Gastrocnemius medialis (tissue), 4 donors: ENCODE data around the gene CASKIN1.

Experiments used
- POLR2A ChIP-seq, 2 donors: fragments of 450-650 bp; IDR thresholded peaks; one replicate each; pipeline ENCODE4 v1.6.1; 2017; ENCODE audit warnings: antibody characterized with exemption in 2 of 2, mild to moderate bottlenecking in 2 of 2, moderate library complexity in 2 of 2
- TF ChIP-seq, protein P1 (sequence below), 5 experiments: fragments of 450-650 bp in 3 of 5; fragments of 200-600 bp in 2 of 5; sonication (generic) in 2 of 5; IDR thresholded peaks in 4 of 5; conservative IDR thresholded peaks in 1 of 5; 1 replicate in 4 of 5; 2 replicates in 1 of 5; pipeline ENCODE4 v1.5.1; 2016 to 2019; ENCODE audit warnings: antibody characterized with exemption in 5 of 5, mild to moderate bottlenecking in 3 of 5, moderate library complexity in 3 of 5

DNA sequence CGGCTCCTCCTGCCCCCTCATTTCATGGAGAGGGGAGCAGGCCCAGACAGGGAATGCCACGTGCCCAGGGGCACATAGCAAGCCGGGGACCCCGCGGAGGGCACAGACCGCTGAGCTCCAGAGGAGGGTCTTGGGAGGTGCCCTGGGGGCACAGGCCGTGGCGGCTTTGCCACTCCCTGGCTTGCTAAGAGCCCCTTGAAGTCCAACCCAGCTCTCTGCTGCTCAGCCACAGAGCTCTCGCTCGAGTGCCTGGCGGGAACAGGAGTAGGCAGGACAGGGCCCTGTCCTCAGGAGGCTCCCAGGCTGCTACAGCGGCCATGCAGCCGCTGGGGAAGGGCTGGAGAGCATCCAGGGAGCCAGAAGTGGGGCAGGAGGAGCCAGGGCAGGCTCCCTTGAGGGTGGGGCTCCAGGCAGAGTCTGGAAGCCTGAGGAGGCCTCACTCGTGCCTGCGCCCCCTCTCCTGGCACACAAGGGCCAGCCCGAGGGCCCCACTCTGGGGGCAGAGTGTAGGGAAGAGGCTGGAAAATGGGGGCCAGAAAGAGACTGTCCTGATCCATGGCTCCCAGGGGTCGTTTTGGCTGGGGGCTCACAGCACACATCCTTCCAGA lies 52.4 kb downstream of the CASKIN1 start:
- TF ChIP-seq, protein P1, sequence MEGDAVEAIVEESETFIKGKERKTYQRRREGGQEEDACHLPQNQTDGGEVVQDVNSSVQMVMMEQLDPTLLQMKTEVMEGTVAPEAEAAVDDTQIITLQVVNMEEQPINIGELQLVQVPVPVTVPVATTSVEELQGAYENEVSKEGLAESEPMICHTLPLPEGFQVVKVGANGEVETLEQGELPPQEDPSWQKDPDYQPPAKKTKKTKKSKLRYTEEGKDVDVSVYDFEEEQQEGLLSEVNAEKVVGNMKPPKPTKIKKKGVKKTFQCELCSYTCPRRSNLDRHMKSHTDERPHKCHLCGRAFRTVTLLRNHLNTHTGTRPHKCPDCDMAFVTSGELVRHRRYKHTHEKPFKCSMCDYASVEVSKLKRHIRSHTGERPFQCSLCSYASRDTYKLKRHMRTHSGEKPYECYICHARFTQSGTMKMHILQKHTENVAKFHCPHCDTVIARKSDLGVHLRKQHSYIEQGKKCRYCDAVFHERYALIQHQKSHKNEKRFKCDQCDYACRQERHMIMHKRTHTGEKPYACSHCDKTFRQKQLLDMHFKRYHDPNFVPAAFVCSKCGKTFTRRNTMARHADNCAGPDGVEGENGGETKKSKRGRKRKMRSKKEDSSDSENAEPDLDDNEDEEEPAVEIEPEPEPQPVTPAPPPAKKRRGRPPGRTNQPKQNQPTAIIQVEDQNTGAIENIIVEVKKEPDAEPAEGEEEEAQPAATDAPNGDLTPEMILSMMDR (IDR thresholded peaks at IDR 0.05 in 4 of 5, conservative IDR thresholded peaks at IDR 0.05 in 1 of 5), result no peak
- TF ChIP-seq POLR2A (IDR thresholded peaks at IDR 0.05), result no peak
